CD4-positive, alpha-beta T cell (primary cell): ENCODE results near the gene LRRN4CL. TPM values are rescaled to one million over a fixed set of nuclear protein-coding genes. Genes with fewer than 3 reads are reported as not detected.
A peak's percentile ranks its signal among the peaks of the same experiment; 100 is the strongest.

Source experiments
- ATAC-seq: fragments of 200-7000 bp; cut with Tn5 transposase; one replicate; pipeline ENCODE4 v1.10.0; 2022; ENCODE audit warnings: mild to moderate bottlenecking; ENCODE audit not compliant: poor library complexity
- CTCF ChIA-PET: fragments of 350-600 bp; sonication (Branson Sonifier 250); formaldehyde crosslinking; loops from one replicate; lab custom pipeline; 2021; ENCODE audit warnings: antibody characterized with exemption, inconsistent platforms; lab: Charles Lee
- POLR2A ChIA-PET: fragments of 350-600 bp; sonication (Branson Sonifier 250); formaldehyde crosslinking; loops from one replicate; lab custom pipeline; 2021; ENCODE audit warnings: antibody characterized with exemption, inconsistent platforms; lab: Charles Lee
- DNase-seq, 14 experiments: peaks; one replicate each; pipeline ENCODE4 v3.0.0-alpha.2; 2013 to 2020; ENCODE audit warnings: mixed read lengths in 2 of 14
- H3K27ac ChIP-seq, 2 donors: one replicate each; pipeline versions ENCODE4 v1.5.1 to v1.7.0; 2013; ENCODE audit warnings: low read length in 2 of 2, low read depth in 1 of 2, mild to moderate bottlenecking in 1 of 2
- H3K27me3 ChIP-seq, 2 experiments: 1 replicate in 1 of 2; 2 replicates in 1 of 2; pipeline versions ENCODE4 v1.6.1 to v1.7.0; 2013; ENCODE audit warnings: low read length in 2 of 2, control low read depth in 1 of 2, mild to moderate bottlenecking in 1 of 2, moderate library complexity in 1 of 2; ENCODE audit not compliant: insufficient read depth in 2 of 2, control insufficient read depth in 1 of 2
- H3K36me3 ChIP-seq: one replicate; pipeline ENCODE4 v1.6.1; 2013; ENCODE audit warnings: low read length, control low read depth; ENCODE audit not compliant: insufficient read depth
- H3K4me1 ChIP-seq: one replicate; pipeline ENCODE4 v1.6.1; 2013; ENCODE audit warnings: low read length, control low read depth; ENCODE audit not compliant: insufficient read depth
- H3K4me3 ChIP-seq: one replicate; pipeline ENCODE4 v1.5.1; 2013; ENCODE audit warnings: mild to moderate bottlenecking, low read length, moderate library complexity
- H3K9me3 ChIP-seq, 2 experiments: 1 replicate in 1 of 2; 2 replicates in 1 of 2; pipeline versions ENCODE4 v1.6.1 to v1.7.0; 2013; ENCODE audit warnings: low read length in 2 of 2, mild to moderate bottlenecking in 2 of 2, control low read depth in 1 of 2, moderate library complexity in 1 of 2; ENCODE audit not compliant: control insufficient read depth in 1 of 2, insufficient read depth in 1 of 2
- H3K27ac Mint-ChIP-seq: one replicate; pipeline ENCODE4 v1.8.0; 2020; ENCODE audit warnings: mixed read lengths
- H3K27me3 Mint-ChIP-seq: one replicate; pipeline ENCODE4 v1.8.0; 2021; ENCODE audit warnings: mixed read lengths
- H3K36me3 Mint-ChIP-seq: one replicate; pipeline ENCODE4 v1.8.0; 2021; ENCODE audit warnings: low read depth, mixed read lengths
- H3K4me1 Mint-ChIP-seq: one replicate; pipeline ENCODE4 v1.8.0; 2021; ENCODE audit warnings: low read depth, mixed read lengths
- H3K4me3 Mint-ChIP-seq: one replicate; pipeline ENCODE4 v1.8.0; 2020; ENCODE audit warnings: mild to moderate bottlenecking, mixed read lengths
- H3K9me3 Mint-ChIP-seq: one replicate; pipeline ENCODE4 v1.8.0; 2020; ENCODE audit warnings: mixed read lengths
- intact Hi-C, 2 experiments: fragments of 100-400 bp; cut with DNase I in 1 of 2; cut with micrococcal nuclease in 1 of 2; formaldehyde crosslinking; loops; one replicate each; pipeline versions ENCODE4 v1.15.1 to v1.9.0; 2023 to 2025; cut with DNase I, micrococcal nuclease
- total RNA-seq, 174 experiments: library from RNA in 2 of 174; stranded (reverse) in 2 of 174; gene quantifications; one replicate each; pipeline ENCODE4 v1.2.3 and lab custom pipeline; 2021 to 2026
- TF ChIP-seq, protein P1 (sequence below): fragments of 200-600 bp; IDR thresholded peaks from one replicate; pipeline ENCODE4 v1.8.0; 2022; ENCODE audit warnings: antibody characterized with exemption, mild to moderate bottlenecking

LRRN4CL gene
- total RNA-seq, 2 experiments from 2014 or later = not detected

GRCh38 chr11:62644220-62644619 lies 45.1 kb downstream of the LRRN4CL start:
- H3K36me3 Mint-ChIP-seq = peaks cover 44% of the 10 kb centered on the region
- no peaks in the 10 kb centered on the region for H3K27me3 ChIP-seq
- H3K4me3 ChIP-seq = no peak overlapping the region
- DNase-seq (no peak), ATAC-seq (no peak)
- H3K27ac Mint-ChIP-seq = peak overlapping the region; percentile 99
- intact Hi-C loops = no loop called here
- POLR2A ChIA-PET = interaction anchor here (0.6 to 7.0 kb wide), 4 partner anchors 21 to 63 kb away, joined by 3 to 77 read pairs (median 24); partner anchors contain the start of genes BSCL2, C11orf98, CSKMT and GNG3
- CTCF ChIA-PET = interaction anchor here (0.5 kb wide), 1 partner anchor 189 kb away, joined by 3 read pairs; the partner anchor contains the start of gene TEX54
- H3K4me1 Mint-ChIP-seq = peaks cover 43% of the 10 kb centered on the region
- H3K27me3 Mint-ChIP-seq = no peaks in the 10 kb centered on the region
- TF ChIP-seq, protein P1, sequence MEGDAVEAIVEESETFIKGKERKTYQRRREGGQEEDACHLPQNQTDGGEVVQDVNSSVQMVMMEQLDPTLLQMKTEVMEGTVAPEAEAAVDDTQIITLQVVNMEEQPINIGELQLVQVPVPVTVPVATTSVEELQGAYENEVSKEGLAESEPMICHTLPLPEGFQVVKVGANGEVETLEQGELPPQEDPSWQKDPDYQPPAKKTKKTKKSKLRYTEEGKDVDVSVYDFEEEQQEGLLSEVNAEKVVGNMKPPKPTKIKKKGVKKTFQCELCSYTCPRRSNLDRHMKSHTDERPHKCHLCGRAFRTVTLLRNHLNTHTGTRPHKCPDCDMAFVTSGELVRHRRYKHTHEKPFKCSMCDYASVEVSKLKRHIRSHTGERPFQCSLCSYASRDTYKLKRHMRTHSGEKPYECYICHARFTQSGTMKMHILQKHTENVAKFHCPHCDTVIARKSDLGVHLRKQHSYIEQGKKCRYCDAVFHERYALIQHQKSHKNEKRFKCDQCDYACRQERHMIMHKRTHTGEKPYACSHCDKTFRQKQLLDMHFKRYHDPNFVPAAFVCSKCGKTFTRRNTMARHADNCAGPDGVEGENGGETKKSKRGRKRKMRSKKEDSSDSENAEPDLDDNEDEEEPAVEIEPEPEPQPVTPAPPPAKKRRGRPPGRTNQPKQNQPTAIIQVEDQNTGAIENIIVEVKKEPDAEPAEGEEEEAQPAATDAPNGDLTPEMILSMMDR = no peak
- peaks cover 41% of the 10 kb centered on the region for H3K36me3 ChIP-seq
- no peaks in the 10 kb centered on the region for H3K9me3 ChIP-seq
- H3K27ac ChIP-seq = peak overlapping the region in 1 of 2 donors; percentile 1
- no peaks in the 10 kb centered on the region for H3K9me3 Mint-ChIP-seq
- H3K4me3 Mint-ChIP-seq = peak overlapping the region; percentile 65
- peaks cover 60% of the 10 kb centered on the region for H3K4me1 ChIP-seq

Other genes starting within 250 kb of the LRRN4CL start
- 100 to 1,000 TPM; 320 to 332 TPM for gene AHNAK, start 142.7 kb downstream of the LRRN4CL start, total RNA-seq
- gene EEF1G, start 115.6 kb downstream of the LRRN4CL start, total RNA-seq = 1,000 to 10,000 TPM; 2,181 to 2,269 TPM
- gene TUT1, start 98.0 kb downstream of the LRRN4CL start, total RNA-seq = 10 to 100 TPM; 25.5 to 26.2 TPM
- gene MTA2, start 87.7 kb downstream of the LRRN4CL start, total RNA-seq = 100 to 1,000 TPM; 167 to 172 TPM
- 100 to 1,000 TPM; 142 to 144 TPM for gene EML3, start 76.8 kb downstream of the LRRN4CL start, total RNA-seq
- under 1 TPM; 0.42 to 0.71 TPM for gene ROM1, start 76.3 kb downstream of the LRRN4CL start, total RNA-seq
- 10 to 100 TPM; 47.2 to 49.5 TPM for gene B3GAT3, start 67.5 kb downstream of the LRRN4CL start, total RNA-seq
- 100 to 1,000 TPM; 181 to 182 TPM for gene GANAB, start 42.9 kb downstream of the LRRN4CL start, total RNA-seq
- 10 to 100 TPM; 16.3 TPM for gene INTS5, start 36.2 kb downstream of the LRRN4CL start, total RNA-seq
- gene C11orf98, start 24.3 kb downstream of the LRRN4CL start, total RNA-seq = 10 to 100 TPM; 14.3 to 18.5 TPM
- 10 to 100 TPM; 17.8 to 18.8 TPM for gene CSKMT, start 24.2 kb downstream of the LRRN4CL start, total RNA-seq
- 1 to 10 TPM; 1.5 to 2.3 TPM for gene UQCC3, start 17.9 kb downstream of the LRRN4CL start, total RNA-seq
- 10 to 100 TPM; 10.4 to 10.5 TPM for gene LBHD1, start 17.3 kb downstream of the LRRN4CL start, total RNA-seq
- 100 to 1,000 TPM; 196 to 222 TPM for gene UBXN1, start 10.5 kb downstream of the LRRN4CL start, total RNA-seq
- gene BSCL2, start 17.9 kb upstream of the LRRN4CL start, total RNA-seq = 10 to 100 TPM; 17.1 to 20.0 TPM
- not detected for gene GNG3, start 18.1 kb upstream of the LRRN4CL start, total RNA-seq
- 10 to 100 TPM; 35.2 to 37.6 TPM for gene HNRNPUL2, start 37.9 kb upstream of the LRRN4CL start, total RNA-seq
- gene TTC9C, start 39.0 kb upstream of the LRRN4CL start, total RNA-seq = 1 to 10 TPM; 5.2 to 7.0 TPM
- 1 to 10 TPM; 2.3 to 3.5 TPM for gene ZBTB3, start 64.6 kb upstream of the LRRN4CL start, total RNA-seq
- gene POLR2G, start 72.0 kb upstream of the LRRN4CL start, total RNA-seq = 10 to 100 TPM; 45.3 to 47.9 TPM
- 10 to 100 TPM; 11.5 to 11.8 TPM for gene TAF6L, start 81.9 kb upstream of the LRRN4CL start, total RNA-seq
- gene TMEM179B, start 97.9 kb upstream of the LRRN4CL start, total RNA-seq = 10 to 100 TPM; 34.7 to 37.4 TPM
- 1 to 10 TPM; 6.2 to 8.7 TPM for gene TMEM223, start 102.5 kb upstream of the LRRN4CL start, total RNA-seq
- gene NXF1, start 115.9 kb upstream of the LRRN4CL start, total RNA-seq = 100 to 1,000 TPM; 343 to 358 TPM
- gene STX5, start 142.5 kb upstream of the LRRN4CL start, total RNA-seq = 100 to 1,000 TPM in 1 of 2 experiments, 10 to 100 TPM in 1; 93.1 to 104 TPM
- under 1 TPM in 1 of 2 experiments, not detected in 1; 0.59 TPM for gene TEX54, start 143.3 kb upstream of the LRRN4CL start, total RNA-seq
- gene WDR74, start 150.1 kb upstream of the LRRN4CL start, total RNA-seq = 100 to 1,000 TPM; 289 to 297 TPM
- gene SLC3A2, start 191.4 kb upstream of the LRRN4CL start, total RNA-seq = 100 to 1,000 TPM; 231 to 234 TPM
- not detected for gene CHRM1, start 231.8 kb upstream of the LRRN4CL start, total RNA-seq